Measurements from ENCODE around the gene LYRM4.

DNA sequence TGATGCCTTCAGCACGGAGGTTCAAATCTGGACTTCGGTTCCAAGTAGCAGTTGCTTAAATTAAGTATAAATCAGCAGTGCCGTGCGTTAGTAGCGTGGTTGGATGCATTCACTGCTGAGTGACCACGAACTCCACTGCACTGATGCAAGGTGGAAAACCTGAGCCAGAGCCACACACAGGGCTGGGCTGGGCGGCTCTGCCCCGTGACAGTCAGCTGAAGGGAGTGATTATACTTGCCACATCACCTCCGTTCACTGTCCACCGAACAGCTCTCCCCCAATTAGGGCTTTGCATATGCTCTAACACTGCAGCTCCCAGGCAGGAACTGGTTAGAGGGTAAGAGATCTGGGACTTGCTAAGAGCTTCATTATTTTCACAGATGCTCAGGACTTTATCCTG is 153.4 kb downstream of the LYRM4 start:
- TF ChIP-seq, protein P1, sequence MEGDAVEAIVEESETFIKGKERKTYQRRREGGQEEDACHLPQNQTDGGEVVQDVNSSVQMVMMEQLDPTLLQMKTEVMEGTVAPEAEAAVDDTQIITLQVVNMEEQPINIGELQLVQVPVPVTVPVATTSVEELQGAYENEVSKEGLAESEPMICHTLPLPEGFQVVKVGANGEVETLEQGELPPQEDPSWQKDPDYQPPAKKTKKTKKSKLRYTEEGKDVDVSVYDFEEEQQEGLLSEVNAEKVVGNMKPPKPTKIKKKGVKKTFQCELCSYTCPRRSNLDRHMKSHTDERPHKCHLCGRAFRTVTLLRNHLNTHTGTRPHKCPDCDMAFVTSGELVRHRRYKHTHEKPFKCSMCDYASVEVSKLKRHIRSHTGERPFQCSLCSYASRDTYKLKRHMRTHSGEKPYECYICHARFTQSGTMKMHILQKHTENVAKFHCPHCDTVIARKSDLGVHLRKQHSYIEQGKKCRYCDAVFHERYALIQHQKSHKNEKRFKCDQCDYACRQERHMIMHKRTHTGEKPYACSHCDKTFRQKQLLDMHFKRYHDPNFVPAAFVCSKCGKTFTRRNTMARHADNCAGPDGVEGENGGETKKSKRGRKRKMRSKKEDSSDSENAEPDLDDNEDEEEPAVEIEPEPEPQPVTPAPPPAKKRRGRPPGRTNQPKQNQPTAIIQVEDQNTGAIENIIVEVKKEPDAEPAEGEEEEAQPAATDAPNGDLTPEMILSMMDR (IDR thresholded peaks at IDR 0.05 in 4 of 5, conservative IDR thresholded peaks at IDR 0.05 in 1 of 5) = no peak
- TF ChIP-seq POLR2A (IDR thresholded peaks at IDR 0.05) = no peak

All from gastrocnemius medialis (tissue), 4 donors.